Trophoblast cell (in vitro differentiated cells and primary cell): ENCODE data around the gene NKD1.

Source experiments
- DNase-seq, 2 donors: peaks; one replicate each; pipeline ENCODE4 v3.0.0-alpha.2; 2016
- H2AFZ ChIP-seq: 2 replicates; pipeline ENCODE4 v1.6.1; 2013; ENCODE audit warnings: low read length, moderate library complexity, mild to moderate bottlenecking; ENCODE audit not compliant: insufficient read depth, poor library complexity
- H2AK5ac ChIP-seq: 2 replicates; pipeline ENCODE4 v1.6.1; 2013; ENCODE audit warnings: mild to moderate bottlenecking, low read length
- H2BK120ac ChIP-seq: 2 replicates; pipeline ENCODE4 v1.6.1; 2013; ENCODE audit warnings: low read length, mild to moderate bottlenecking, moderate library complexity; ENCODE audit not compliant: insufficient read depth, poor library complexity
- H2BK12ac ChIP-seq: 2 replicates; pipeline ENCODE4 v1.6.1; 2013; ENCODE audit warnings: mild to moderate bottlenecking, low read length, moderate library complexity
- H2BK5ac ChIP-seq: 2 replicates; pipeline ENCODE4 v1.6.1; 2013; ENCODE audit warnings: low read length, low read depth, moderate library complexity, mild to moderate bottlenecking; ENCODE audit not compliant: poor library complexity
- H3K14ac ChIP-seq: 2 replicates; pipeline ENCODE4 v1.6.1; 2013; ENCODE audit warnings: mild to moderate bottlenecking, low read length
- H3K18ac ChIP-seq: 2 replicates; pipeline ENCODE4 v1.6.1; 2013; ENCODE audit warnings: mild to moderate bottlenecking, low read length
- H3K23ac ChIP-seq: 2 replicates; pipeline ENCODE4 v1.6.1; 2013; ENCODE audit warnings: low read length
- H3K27ac ChIP-seq: 2 replicates; pipeline ENCODE4 v1.5.1; 2013; ENCODE audit warnings: low read depth, mild to moderate bottlenecking, inconsistent platforms, low read length, moderate library complexity
- H3K27me3 ChIP-seq: 2 replicates; pipeline ENCODE4 v1.6.1; 2013; ENCODE audit warnings: inconsistent platforms, mild to moderate bottlenecking, low read length, moderate library complexity; ENCODE audit not compliant: insufficient read depth
- H3K36me3 ChIP-seq, 2 experiments: 1 replicate in 1 of 2; 2 replicates in 1 of 2; pipeline ENCODE4 v1.6.1; 2013; ENCODE audit warnings: low read length in 2 of 2, mild to moderate bottlenecking in 2 of 2, moderate library complexity in 1 of 2; ENCODE audit not compliant: insufficient read depth in 2 of 2, control insufficient read depth in 1 of 2
- H3K4ac ChIP-seq: 2 replicates; pipeline ENCODE4 v1.6.1; 2013; ENCODE audit warnings: low read depth, mild to moderate bottlenecking, low read length, moderate library complexity
- H3K4me1 ChIP-seq, 2 experiments: 1 replicate in 1 of 2; 2 replicates in 1 of 2; pipeline ENCODE4 v1.6.1; 2013; ENCODE audit warnings: low read length in 2 of 2, mild to moderate bottlenecking in 2 of 2, moderate library complexity in 1 of 2; ENCODE audit not compliant: insufficient read depth in 2 of 2, control insufficient read depth in 1 of 2
- H3K4me2 ChIP-seq: 2 replicates; pipeline ENCODE4 v1.6.1; 2013; ENCODE audit warnings: inconsistent platforms, mild to moderate bottlenecking, low read length, moderate library complexity
- H3K4me3 ChIP-seq: 2 replicates; pipeline ENCODE4 v1.5.1; 2013; ENCODE audit warnings: mild to moderate bottlenecking, low read depth, low read length, inconsistent platforms
- H3K79me1 ChIP-seq: one replicate; pipeline ENCODE4 v1.6.1; 2013; ENCODE audit warnings: low read length
- H3K79me2 ChIP-seq: 2 replicates; pipeline ENCODE4 v1.6.1; 2013; ENCODE audit warnings: low read length, mild to moderate bottlenecking; ENCODE audit not compliant: control insufficient read depth, insufficient read depth, poor library complexity
- H3K9ac ChIP-seq: 2 replicates; pipeline ENCODE4 v1.6.1; 2013; ENCODE audit warnings: mild to moderate bottlenecking, low read length
- H3K9me3 ChIP-seq: 2 replicates; pipeline ENCODE4 v1.6.1; 2013; ENCODE audit warnings: low read depth, mild to moderate bottlenecking, control low read depth, inconsistent platforms, low read length; ENCODE audit not compliant: insufficient read depth
- H4K12ac ChIP-seq: 2 replicates; pipeline ENCODE4 v1.6.1; 2013; ENCODE audit warnings: low read depth, mild to moderate bottlenecking, low read length, moderate library complexity
- H4K8ac ChIP-seq: 2 replicates; pipeline ENCODE4 v1.6.1; 2013; ENCODE audit warnings: low read depth, mild to moderate bottlenecking, low read length, moderate library complexity
- H4K91ac ChIP-seq: one replicate; pipeline ENCODE4 v1.6.1; 2013; ENCODE audit warnings: low read depth, mild to moderate bottlenecking, low read length, moderate library complexity
- WGBS: extraction: QIAGEN DNeasy Blood & Tissue Kit; methylation state at CpG from one replicate; pipeline ENCODE4 v1.1.7; 2013; ENCODE audit warnings: missing lambda C conversion rate; ENCODE audit not compliant: insufficient read length, insufficient coverage; ENCODE audit errors: extremely low coverage; 5-methylcytosine and 5-hydroxymethylcytosine counted together

NKD1 gene

GRCh38 chr16:50621452-50621792 lies 73.2 kb downstream of the NKD1 start:
- H2BK5ac ChIP-seq: no peak overlapping the region
- H2AFZ ChIP-seq: no peak overlapping the region
- no peak overlapping the region for H3K4me3 ChIP-seq
- no peak overlapping the region for H2AK5ac ChIP-seq
- H3K27me3 ChIP-seq: no peaks in the 10 kb centered on the region
- H3K4ac ChIP-seq: no peak overlapping the region
- no peak overlapping the region for H2BK120ac ChIP-seq
- H3K4me1 ChIP-seq: peaks cover 11% of the 10 kb centered on the region in 2 experiments
- no peak overlapping the region for H4K91ac ChIP-seq
- H3K18ac ChIP-seq: no peak overlapping the region
- H2BK12ac ChIP-seq: no peak overlapping the region
- no peak overlapping the region for H3K14ac ChIP-seq
- H3K79me2 ChIP-seq: no peaks in the 10 kb centered on the region
- peaks cover 2 to 3% of the 10 kb centered on the region in 2 experiments for H3K36me3 ChIP-seq
- no peak for DNase-seq
- no peak overlapping the region for H3K27ac ChIP-seq
- H3K23ac ChIP-seq: no peak overlapping the region
- no peak overlapping the region for H4K8ac ChIP-seq
- no peak overlapping the region for H4K12ac ChIP-seq
- WGBS: no CpG with 5 or more reads among the region's 9 CpGs
- no peak overlapping the region for H3K9ac ChIP-seq
- no peak overlapping the region for H3K4me2 ChIP-seq
- H3K9me3 ChIP-seq: no peaks in the 10 kb centered on the region
- H3K79me1 ChIP-seq: no peaks in the 10 kb centered on the region

GRCh38 chr16:50622029-50622428 lies 73.8 kb downstream of the NKD1 start:
- H3K4me2 ChIP-seq: no peak overlapping the region
- H3K4me1 ChIP-seq: peaks cover 5% of the 10 kb centered on the region in 2 experiments
- H3K27me3 ChIP-seq: no peaks in the 10 kb centered on the region
- no peak overlapping the region for H2AK5ac ChIP-seq
- no peak overlapping the region for H4K8ac ChIP-seq
- H3K79me2 ChIP-seq: no peaks in the 10 kb centered on the region
- no peak overlapping the region for H3K9ac ChIP-seq
- WGBS: no CpG with 5 or more reads among the region's 7 CpGs
- H4K12ac ChIP-seq: no peak overlapping the region
- no peak overlapping the region for H2BK5ac ChIP-seq
- H3K18ac ChIP-seq: no peak overlapping the region
- no peak overlapping the region for H2BK120ac ChIP-seq
- H3K4me3 ChIP-seq: no peak overlapping the region
- H3K79me1 ChIP-seq: no peaks in the 10 kb centered on the region
- H3K9me3 ChIP-seq: no peaks in the 10 kb centered on the region
- no peak overlapping the region for H4K91ac ChIP-seq
- H3K4ac ChIP-seq: no peak overlapping the region
- H2AFZ ChIP-seq: no peak overlapping the region
- DNase-seq: no peak
- peaks cover 2 to 3% of the 10 kb centered on the region in 2 experiments for H3K36me3 ChIP-seq
- no peak overlapping the region for H3K14ac ChIP-seq
- H2BK12ac ChIP-seq: no peak overlapping the region
- H3K27ac ChIP-seq: no peak overlapping the region
- H3K23ac ChIP-seq: no peak overlapping the region

GRCh38 chr16:50622643-50623369 lies 74.6 kb downstream of the NKD1 start:
- no peak overlapping the region for H2BK5ac ChIP-seq

GRCh38 chr16:50624449-50624970 lies 76.3 kb downstream of the NKD1 start:
- H3K4me2 ChIP-seq: no peak overlapping the region
- H2AK5ac ChIP-seq: no peak overlapping the region
- H3K9ac ChIP-seq: no peak overlapping the region
- no peak overlapping the region for H3K4me3 ChIP-seq
- H3K18ac ChIP-seq: no peak overlapping the region
- H4K91ac ChIP-seq: no peak overlapping the region
- no peak overlapping the region for H3K4ac ChIP-seq
- H3K9me3 ChIP-seq: no peaks in the 10 kb centered on the region
- no peaks in the 10 kb centered on the region for H3K79me1 ChIP-seq
- no peaks in the 10 kb centered on the region for H3K4me1 ChIP-seq
- no peak overlapping the region for H2BK12ac ChIP-seq
- no peak overlapping the region for H2BK120ac ChIP-seq
- no peak overlapping the region for H2BK5ac ChIP-seq
- no peaks in the 10 kb centered on the region for H3K27me3 ChIP-seq
- H2AFZ ChIP-seq: no peak overlapping the region
- WGBS: no CpG with 5 or more reads among the region's 8 CpGs
- H4K12ac ChIP-seq: no peak overlapping the region
- H3K36me3 ChIP-seq: peaks cover 0 to 3% of the 10 kb centered on the region in 2 experiments
- no peaks in the 10 kb centered on the region for H3K79me2 ChIP-seq
- no peak overlapping the region for H3K23ac ChIP-seq
- H4K8ac ChIP-seq: no peak overlapping the region
- no peak for DNase-seq
- H3K27ac ChIP-seq: no peak overlapping the region
- H3K14ac ChIP-seq: no peak overlapping the region

More at GRCh38 chr16:50622643-50623369, 74.6 kb downstream of the NKD1 start:
- H3K14ac ChIP-seq: no peak overlapping the region
- H3K9ac ChIP-seq: no peak overlapping the region
- H3K23ac ChIP-seq: no peak overlapping the region
- H3K4me2 ChIP-seq: no peak overlapping the region
- no peaks in the 10 kb centered on the region for H3K9me3 ChIP-seq
- no peak overlapping the region for H4K12ac ChIP-seq
- no peak overlapping the region for H2AK5ac ChIP-seq
- H4K91ac ChIP-seq: no peak overlapping the region
- no peak overlapping the region for H3K4me3 ChIP-seq
- H3K27me3 ChIP-seq: no peaks in the 10 kb centered on the region
- no peak overlapping the region for H2BK12ac ChIP-seq
- no peak overlapping the region for H4K8ac ChIP-seq
- no peak overlapping the region for H3K18ac ChIP-seq
- H3K27ac ChIP-seq: no peak overlapping the region
- no peak for DNase-seq
- peaks cover 2 to 3% of the 10 kb centered on the region in 2 experiments for H3K36me3 ChIP-seq
- no peaks in the 10 kb centered on the region for H3K79me1 ChIP-seq
- no peak overlapping the region for H3K4ac ChIP-seq
- no peaks in the 10 kb centered on the region for H3K4me1 ChIP-seq
- no CpG with 5 or more reads among the region's 16 CpGs for WGBS
- no peaks in the 10 kb centered on the region for H3K79me2 ChIP-seq
- H2BK120ac ChIP-seq: no peak overlapping the region
- H2AFZ ChIP-seq: no peak overlapping the region
